Fibroblast of lung (primary cell): ENCODE measurements around the gene NUDT4.

Experiments
- CTCF ChIP-seq, 2 donors: IDR thresholded peaks in 1 of 2; conservative IDR thresholded peaks in 1 of 2; 1 replicate in 1 of 2; 2 replicates in 1 of 2; pipeline ENCODE4 v1.5.1; 2011 to 2012; ENCODE audit warnings: low read length in 2 of 2, control low read depth in 1 of 2, inconsistent platforms in 1 of 2, low read depth in 1 of 2, mild to moderate bottlenecking in 1 of 2
- EZH2 ChIP-seq: IDR thresholded peaks from 2 replicates; pipeline ENCODE4 v1.5.1; 2012; ENCODE audit warnings: low read length, control low read depth, mild to moderate bottlenecking; ENCODE audit errors: missing control alignments

- TF ChIP-seq CTCF (conservative IDR thresholded peaks at IDR 0.05 in 1 of 2, IDR thresholded peaks at IDR 0.05 in 1 of 2; ENCODE audit: low read depth in 1 of 2, low read length in 2 of 2) (no peak), EZH2 (no peak)
These were observed 12.3 kb downstream of the NUDT4 start for GRCh38 chr12:93390031-93390430.
